OCI-LY3 (cell line): ENCODE measurements around the gene CNOT6L.
"Not testable (repeated sequence)": the region's sequence is repeated elsewhere in the genome, so short reads cannot be mapped to it uniquely, and the experiment has no call there.

ENCODE experiments used
- H2AFZ ChIP-seq: fragments of 200-600, 300-600 bp; shearing (Covaris generic); 2 replicates; pipeline ENCODE4 v1.6.0; 2014; ENCODE audit warnings: antibody characterized with exemption, low read depth, low read length
- H3K27ac ChIP-seq: fragments of 200-600, 300-600 bp; sonication (generic); 2 replicates; pipeline ENCODE4 v1.5.1; 2014; ENCODE audit warnings: mild to moderate bottlenecking, low read length, moderate library complexity, mixed read lengths
- H3K27me3 ChIP-seq: fragments of 200-600, 300-600 bp; sonication (generic); 2 replicates; pipeline ENCODE4 v1.6.1; 2014; ENCODE audit warnings: low read depth, low read length, mixed read lengths
- H3K36me3 ChIP-seq: fragments of 200-600, 300-600 bp; sonication (generic); replicated peaks from 2 replicates; pipeline ENCODE3; 2014; ENCODE audit warnings: low read depth, low read length, mixed read lengths
- H3K4me1 ChIP-seq: fragments of 300-600, 200-600 bp; sonication (generic); 2 replicates; pipeline ENCODE4 v1.6.1; 2014; ENCODE audit warnings: low read length, mixed read lengths
- H3K4me2 ChIP-seq: fragments of 200-600, 300-600 bp; sonication (generic); 2 replicates; pipeline ENCODE4 v1.6.1; 2014; ENCODE audit warnings: low read length, mixed read lengths
- H3K4me3 ChIP-seq: fragments of 300-600, 200-600 bp; sonication (generic); 2 replicates; pipeline ENCODE4 v1.5.1; 2014; ENCODE audit warnings: antibody characterized with exemption, mild to moderate bottlenecking, low read length, moderate library complexity
- H3K79me2 ChIP-seq: fragments of 300-600, 200-600 bp; shearing (Covaris generic); 2 replicates; pipeline ENCODE4 v1.6.1; 2014; ENCODE audit warnings: mild to moderate bottlenecking, low read length, mixed read lengths
- H3K9ac ChIP-seq: fragments of 300-600, 200-600 bp; shearing (Covaris generic); 2 replicates; pipeline ENCODE4 v1.6.0; 2014; ENCODE audit warnings: mild to moderate bottlenecking, low read length, moderate library complexity
- H3K9me3 ChIP-seq: fragments of 200-600, 300-600 bp; shearing (Covaris generic); 2 replicates; pipeline ENCODE4 v1.6.1; 2014; ENCODE audit warnings: low read length, mixed read lengths; ENCODE audit not compliant: insufficient read depth
- H4K20me1 ChIP-seq: fragments of 200-600, 300-600 bp; sonication (generic); 2 replicates; pipeline ENCODE4 v1.6.1; 2016; ENCODE audit warnings: low read length, mixed read lengths; ENCODE audit not compliant: insufficient read depth
- EZH2phosphoT487 ChIP-seq: fragments of 200-600 bp; shearing (Covaris generic); IDR thresholded peaks from 2 replicates; pipeline ENCODE4 v1.6.1; 2018; ENCODE audit warnings: antibody characterized with exemption, mixed run types, low read depth
- TF ChIP-seq, protein P1 (sequence below): fragments of 200-600, 300-600 bp; sonication (generic); IDR thresholded peaks from 2 replicates; pipeline ENCODE4 v1.5.1; 2014; ENCODE audit warnings: antibody characterized with exemption, low read length, low read depth

Gene CNOT6L

DNA sequence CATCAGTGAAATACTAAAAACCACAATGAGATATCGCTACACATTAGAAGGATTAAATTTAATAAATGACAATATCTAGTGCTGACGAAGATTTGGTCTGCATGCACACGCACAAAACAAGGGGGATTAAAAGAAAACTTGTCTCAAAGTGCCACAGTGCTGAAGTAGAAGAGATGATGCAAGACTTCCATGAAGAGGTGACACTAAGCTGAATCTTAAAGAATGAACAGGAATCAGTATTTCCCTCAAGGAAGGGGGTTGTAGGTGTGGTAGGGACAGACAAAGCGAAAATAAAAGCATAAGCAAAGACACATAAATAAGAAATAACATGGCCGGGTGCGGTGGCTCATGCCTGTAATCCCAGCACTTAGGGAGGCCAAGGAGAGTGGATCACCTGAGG, 33.5 kb downstream of the CNOT6L start:
- H3K9ac ChIP-seq: no peak overlapping the region
- H3K79me2 ChIP-seq: peaks cover 84% of the 10 kb centered on the region
- TF ChIP-seq, protein P1, sequence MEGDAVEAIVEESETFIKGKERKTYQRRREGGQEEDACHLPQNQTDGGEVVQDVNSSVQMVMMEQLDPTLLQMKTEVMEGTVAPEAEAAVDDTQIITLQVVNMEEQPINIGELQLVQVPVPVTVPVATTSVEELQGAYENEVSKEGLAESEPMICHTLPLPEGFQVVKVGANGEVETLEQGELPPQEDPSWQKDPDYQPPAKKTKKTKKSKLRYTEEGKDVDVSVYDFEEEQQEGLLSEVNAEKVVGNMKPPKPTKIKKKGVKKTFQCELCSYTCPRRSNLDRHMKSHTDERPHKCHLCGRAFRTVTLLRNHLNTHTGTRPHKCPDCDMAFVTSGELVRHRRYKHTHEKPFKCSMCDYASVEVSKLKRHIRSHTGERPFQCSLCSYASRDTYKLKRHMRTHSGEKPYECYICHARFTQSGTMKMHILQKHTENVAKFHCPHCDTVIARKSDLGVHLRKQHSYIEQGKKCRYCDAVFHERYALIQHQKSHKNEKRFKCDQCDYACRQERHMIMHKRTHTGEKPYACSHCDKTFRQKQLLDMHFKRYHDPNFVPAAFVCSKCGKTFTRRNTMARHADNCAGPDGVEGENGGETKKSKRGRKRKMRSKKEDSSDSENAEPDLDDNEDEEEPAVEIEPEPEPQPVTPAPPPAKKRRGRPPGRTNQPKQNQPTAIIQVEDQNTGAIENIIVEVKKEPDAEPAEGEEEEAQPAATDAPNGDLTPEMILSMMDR: no peak
- TF ChIP-seq EZH2phosphoT487: no peak

DNA sequence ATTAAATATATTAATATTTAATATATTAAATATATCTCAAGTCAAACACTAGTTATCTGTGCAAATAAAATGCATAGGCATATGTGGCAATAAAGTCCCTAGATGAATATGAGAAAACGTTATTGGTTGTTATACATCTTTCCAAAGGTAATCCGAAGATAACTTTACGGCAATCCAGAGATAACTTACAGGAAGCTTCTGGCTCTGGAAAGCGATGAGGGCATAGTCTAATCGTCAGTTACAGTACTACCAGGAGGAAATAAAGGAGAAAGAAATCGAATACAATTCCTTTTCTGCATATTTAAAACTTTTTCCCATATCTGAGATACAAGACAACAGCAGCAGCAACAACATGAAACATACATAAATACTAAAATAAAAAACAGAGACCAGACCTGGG, 35.3 kb downstream of the CNOT6L start:
- Histone ChIP-seq H3K27me3 (no peaks in the 10 kb centered on the region), H2AFZ (no peak overlapping the region), H3K4me1 (no peaks in the 10 kb centered on the region), H3K9me3 (no peaks in the 10 kb centered on the region), H3K4me3 (no peak overlapping the region), H3K36me3 (no peaks in the 10 kb centered on the region), H3K4me2 (no peak overlapping the region), H4K20me1 (peaks cover 76% of the 10 kb centered on the region), H3K79me2 (peaks cover 84% of the 10 kb centered on the region), H3K9ac (no peak overlapping the region), H3K27ac (no peak overlapping the region)
- no peak for TF ChIP-seq EZH2phosphoT487
- TF ChIP-seq, protein P1: no peak

More for the DNA sequence above, 33.5 kb downstream of the CNOT6L start:
- H3K4me1 ChIP-seq: no peaks in the 10 kb centered on the region
- H3K27me3 ChIP-seq: no peaks in the 10 kb centered on the region
- no peaks in the 10 kb centered on the region for H3K9me3 ChIP-seq
- H3K4me3 ChIP-seq: no peak overlapping the region
- H3K4me2 ChIP-seq: no peak overlapping the region
- H4K20me1 ChIP-seq: peaks cover 80% of the 10 kb centered on the region
- H3K36me3 ChIP-seq: no peaks in the 10 kb centered on the region
- H3K27ac ChIP-seq: no peak overlapping the region
- no peak overlapping the region for H2AFZ ChIP-seq

DNA sequence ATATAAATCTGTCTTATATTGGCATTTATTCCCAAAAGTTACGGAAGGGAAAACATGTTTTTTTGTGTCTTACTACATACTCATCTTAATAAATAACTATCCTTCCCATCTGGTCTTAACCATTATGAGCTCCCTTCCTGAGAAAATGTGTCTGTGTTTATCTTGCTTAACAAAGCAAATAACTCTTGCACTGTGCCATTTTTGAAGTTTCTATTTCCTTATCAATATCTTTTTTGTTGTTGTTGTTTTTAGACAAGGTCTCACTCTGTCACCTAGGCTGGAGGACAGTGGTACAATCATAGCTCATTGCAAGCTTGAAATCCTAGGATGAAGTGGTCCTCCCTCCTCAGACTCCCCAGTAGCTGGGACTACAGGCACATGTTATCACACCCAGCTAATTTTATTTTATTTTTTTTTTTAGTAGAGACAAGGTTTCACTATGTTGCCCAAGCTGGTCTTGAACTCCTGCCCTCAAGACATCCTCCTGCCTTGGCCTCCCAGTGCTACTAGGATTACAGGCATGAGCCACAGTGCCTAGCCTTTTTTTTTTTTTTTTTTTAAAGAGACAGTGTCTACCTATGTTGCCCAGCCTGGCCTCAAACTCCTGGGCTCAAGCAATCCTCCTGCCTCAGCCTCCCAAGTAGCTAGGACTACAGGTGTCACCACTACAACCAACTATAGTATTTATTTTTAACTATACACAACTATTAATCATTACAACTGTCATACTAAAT, 36.9 kb downstream of the CNOT6L start:
- no peaks in the 10 kb centered on the region for H3K9me3 ChIP-seq
- H3K4me2 ChIP-seq: no peak overlapping the region
- H3K27ac ChIP-seq: no peak overlapping the region
- no peak overlapping the region for H3K9ac ChIP-seq
- peaks cover 75% of the 10 kb centered on the region for H4K20me1 ChIP-seq
- no peaks in the 10 kb centered on the region for H3K27me3 ChIP-seq
- no peak overlapping the region for H2AFZ ChIP-seq
- no peaks in the 10 kb centered on the region for H3K36me3 ChIP-seq
- no peaks in the 10 kb centered on the region for H3K4me1 ChIP-seq
- TF ChIP-seq EZH2phosphoT487: no peak
- TF ChIP-seq, protein P1: no peak
- H3K4me3 ChIP-seq: no peak overlapping the region
- H3K79me2 ChIP-seq: peaks cover 88% of the 10 kb centered on the region

DNA sequence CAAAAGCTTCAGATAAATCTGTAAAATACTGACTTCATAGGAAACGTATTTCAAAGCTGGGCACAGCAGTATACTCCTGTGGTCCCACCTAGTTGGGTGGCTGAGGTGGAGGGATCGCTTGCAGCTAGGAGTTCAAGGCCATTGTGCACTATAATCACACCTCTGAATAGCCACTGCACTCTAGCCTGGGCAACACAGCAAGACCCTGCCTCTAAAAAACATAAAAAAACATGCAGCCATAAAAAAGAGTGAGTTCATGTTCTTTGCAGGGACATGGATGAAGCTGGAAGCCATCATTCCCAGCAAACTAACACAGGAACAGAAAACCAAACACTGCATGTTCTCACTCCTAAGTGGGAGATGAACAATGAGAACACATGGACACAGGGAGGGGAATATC, 38.4 kb downstream of the CNOT6L start:
- not testable (repeated sequence) for H3K4me3 ChIP-seq, H3K4me2 ChIP-seq, H3K9me3 ChIP-seq, H3K27me3 ChIP-seq, H2AFZ ChIP-seq, H3K4me1 ChIP-seq, H3K27ac ChIP-seq, H3K36me3 ChIP-seq, H3K9ac ChIP-seq
- peaks cover 85% of the 10 kb centered on the region for H3K79me2 ChIP-seq
- peaks cover 75% of the 10 kb centered on the region for H4K20me1 ChIP-seq
